Skeletal muscle satellite cell (primary cell): Measurements from ENCODE around the gene LHFPL5.
A peak's percentile ranks its signal among the peaks of the same experiment; 100 is the strongest.

ENCODE experiments used
- H3K27me3 ChIP-seq: 2 replicates; pipeline ENCODE4 v1.7.0; 2013; ENCODE audit warnings: low read length; ENCODE audit not compliant: control insufficient read depth, insufficient read depth
- H3K36me3 ChIP-seq: 2 replicates; pipeline ENCODE4 v1.7.0; 2013; ENCODE audit warnings: mild to moderate bottlenecking, control low read depth, low read length; ENCODE audit not compliant: insufficient read depth
- H3K4me1 ChIP-seq: 2 replicates; pipeline ENCODE4 v1.7.0; 2013; ENCODE audit warnings: low read length; ENCODE audit not compliant: control insufficient read depth, insufficient read depth
- H3K4me2 ChIP-seq: 2 replicates; pipeline ENCODE4 v1.7.0; 2013; ENCODE audit warnings: mild to moderate bottlenecking, low read length
- H3K4me3 ChIP-seq: 2 replicates; pipeline ENCODE4 v1.7.0; 2013; ENCODE audit warnings: low read length
- H3K9ac ChIP-seq: 2 replicates; pipeline ENCODE4 v1.7.0; 2013; ENCODE audit warnings: mild to moderate bottlenecking, low read depth, low read length, moderate library complexity
- H3K9me3 ChIP-seq: replicated peaks from 2 replicates; pipeline ENCODE4 v1.7.0; 2013; ENCODE audit warnings: mild to moderate bottlenecking, control low read depth, low read length

The LHFPL5 gene

DNA sequence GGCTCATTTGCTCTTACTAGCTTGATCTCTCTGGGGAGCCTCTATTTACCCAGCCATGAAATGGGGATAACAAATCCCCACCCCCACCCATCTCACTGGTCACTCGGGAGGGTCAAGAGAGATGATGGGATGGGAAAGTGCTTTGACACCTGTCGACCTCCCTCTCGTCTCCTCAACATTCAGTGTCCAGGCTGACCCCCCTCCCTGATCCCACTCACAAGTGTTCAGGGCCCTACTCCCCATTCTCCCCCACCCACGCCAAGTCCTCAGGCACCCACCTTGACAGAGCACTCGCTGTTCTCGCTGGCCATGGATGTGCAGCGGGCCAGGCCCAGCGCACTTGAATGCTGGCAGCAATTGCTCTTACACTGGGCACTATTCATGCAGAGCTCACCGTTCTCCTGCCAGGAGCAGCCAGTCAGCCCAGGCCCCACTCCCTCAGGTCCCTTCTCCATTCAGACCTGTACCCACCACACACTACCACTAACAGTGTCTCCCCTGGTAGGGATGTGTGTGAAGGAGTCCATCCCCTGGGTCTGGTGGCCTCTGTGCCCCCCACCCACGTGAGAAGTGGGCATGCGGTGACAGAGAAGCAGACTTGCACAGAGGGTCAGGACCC lies 9.6 kb upstream of the LHFPL5 start:
- Histone ChIP-seq H3K36me3 (no peaks in the 10 kb centered on the region), H3K9ac (no peak overlapping the region), H3K27me3 (peaks cover 63% of the 10 kb centered on the region), H3K4me1 (no peaks in the 10 kb centered on the region), H3K4me3 (no peak overlapping the region), H3K4me2 (no peak overlapping the region), H3K9me3 (no peaks in the 10 kb centered on the region)

GRCh38 chr6:35796236-35796635 lies 8.9 kb upstream of the LHFPL5 start:
- Histone ChIP-seq H3K4me3 (no peak overlapping the region), H3K9ac (no peak overlapping the region), H3K36me3 (no peaks in the 10 kb centered on the region), H3K4me1 (no peaks in the 10 kb centered on the region), H3K9me3 (no peaks in the 10 kb centered on the region), H3K4me2 (no peak overlapping the region), H3K27me3 (peaks cover 58% of the 10 kb centered on the region)

DNA sequence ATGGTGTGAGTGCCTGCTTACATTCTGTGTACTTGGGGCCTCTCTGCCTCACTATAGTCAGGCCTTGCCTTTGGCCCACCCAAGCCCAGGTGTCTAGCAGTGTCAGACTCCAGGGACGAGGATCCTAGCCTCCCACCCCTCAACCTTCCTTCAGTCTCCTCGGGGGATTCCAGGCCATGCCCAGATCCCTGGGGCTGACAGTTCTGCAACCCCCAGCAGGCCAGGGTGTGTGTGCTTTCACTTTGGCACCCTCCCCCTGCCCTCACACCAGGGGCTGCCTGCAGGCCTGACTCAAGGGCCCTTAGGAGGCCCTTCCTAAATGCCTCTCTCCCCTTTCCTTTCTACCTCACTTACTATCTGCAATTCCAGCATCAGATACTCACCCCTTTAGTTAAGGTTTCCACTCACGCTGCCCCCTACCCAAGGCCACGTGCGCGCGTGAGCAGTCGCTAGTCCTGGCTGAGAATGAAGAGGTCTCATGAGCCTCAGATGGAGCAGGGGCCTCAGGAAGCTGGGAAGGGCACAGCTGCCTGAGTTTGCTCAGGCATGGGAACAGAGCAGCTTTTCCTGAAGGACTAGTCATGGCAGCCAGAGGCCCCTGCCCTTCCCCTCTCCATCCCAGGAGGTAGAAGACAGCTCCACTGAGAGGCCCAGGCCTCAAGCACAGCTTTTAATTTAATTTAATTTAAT lies 7.2 kb upstream of the LHFPL5 start:
- Histone ChIP-seq H3K4me3 (no peak overlapping the region), H3K9me3 (no peaks in the 10 kb centered on the region), H3K9ac (no peak overlapping the region), H3K27me3 (peaks cover 48% of the 10 kb centered on the region), H3K4me1 (no peaks in the 10 kb centered on the region), H3K36me3 (no peaks in the 10 kb centered on the region), H3K4me2 (no peak overlapping the region)

- Histone ChIP-seq H3K9ac (no peak overlapping the region), H3K4me2 (no peak overlapping the region), H3K4me3 (no peak overlapping the region), H3K36me3 (no peaks in the 10 kb centered on the region), H3K27me3 (peaks cover 43% of the 10 kb centered on the region), H3K9me3 (no peaks in the 10 kb centered on the region), H3K4me1 (no peaks in the 10 kb centered on the region)
Measured at GRCh38 chr6:35798706-35799105, 6.4 kb upstream of the LHFPL5 start.

DNA sequence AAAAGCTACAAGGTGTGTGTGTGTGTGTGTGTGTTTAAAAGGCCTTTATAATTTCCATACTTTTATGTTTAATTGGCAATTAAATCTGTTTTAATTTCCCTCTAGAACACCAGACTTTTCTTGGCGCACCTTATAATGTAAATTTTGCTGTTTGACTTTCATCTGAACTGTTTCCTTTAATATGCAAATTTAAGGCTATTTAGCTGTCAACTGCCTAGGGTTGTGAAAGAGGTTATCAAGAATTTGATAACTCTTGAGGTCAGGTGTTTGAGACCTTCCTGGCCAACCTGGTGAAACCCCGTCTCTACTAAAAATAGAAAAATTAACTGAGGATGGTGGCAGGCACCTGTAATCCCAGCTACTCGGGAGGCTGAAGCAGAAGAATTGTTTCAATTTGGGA lies 4.0 kb upstream of the LHFPL5 start:
- H3K9ac ChIP-seq = no peak overlapping the region
- no peak overlapping the region for H3K4me3 ChIP-seq
- H3K9me3 ChIP-seq = no peaks in the 10 kb centered on the region
- no peak overlapping the region for H3K4me2 ChIP-seq
- peaks cover 3% of the 10 kb centered on the region for H3K4me1 ChIP-seq
- no peaks in the 10 kb centered on the region for H3K36me3 ChIP-seq
- H3K27me3 ChIP-seq = peaks cover 21% of the 10 kb centered on the region

- peaks cover 14% of the 10 kb centered on the region for H3K4me1 ChIP-seq
- H3K4me2 ChIP-seq = no peak overlapping the region
- no peaks in the 10 kb centered on the region for H3K9me3 ChIP-seq
- H3K27me3 ChIP-seq = peaks cover 13% of the 10 kb centered on the region
- no peak overlapping the region for H3K4me3 ChIP-seq
- H3K36me3 ChIP-seq = no peaks in the 10 kb centered on the region
- H3K9ac ChIP-seq = no peak overlapping the region
Measured at GRCh38 chr6:35808688-35809087, 3.5 kb downstream of the LHFPL5 start.

- H3K4me3 ChIP-seq = no peak overlapping the region
- H3K36me3 ChIP-seq = no peaks in the 10 kb centered on the region
- no peaks in the 10 kb centered on the region for H3K9me3 ChIP-seq
- no peak overlapping the region for H3K9ac ChIP-seq
- H3K4me2 ChIP-seq = no peak overlapping the region
- H3K27me3 ChIP-seq = peaks cover 13% of the 10 kb centered on the region
- H3K4me1 ChIP-seq = peaks cover 14% of the 10 kb centered on the region
Measured at GRCh38 chr6:35809809-35810208, 4.7 kb downstream of the LHFPL5 start.

DNA sequence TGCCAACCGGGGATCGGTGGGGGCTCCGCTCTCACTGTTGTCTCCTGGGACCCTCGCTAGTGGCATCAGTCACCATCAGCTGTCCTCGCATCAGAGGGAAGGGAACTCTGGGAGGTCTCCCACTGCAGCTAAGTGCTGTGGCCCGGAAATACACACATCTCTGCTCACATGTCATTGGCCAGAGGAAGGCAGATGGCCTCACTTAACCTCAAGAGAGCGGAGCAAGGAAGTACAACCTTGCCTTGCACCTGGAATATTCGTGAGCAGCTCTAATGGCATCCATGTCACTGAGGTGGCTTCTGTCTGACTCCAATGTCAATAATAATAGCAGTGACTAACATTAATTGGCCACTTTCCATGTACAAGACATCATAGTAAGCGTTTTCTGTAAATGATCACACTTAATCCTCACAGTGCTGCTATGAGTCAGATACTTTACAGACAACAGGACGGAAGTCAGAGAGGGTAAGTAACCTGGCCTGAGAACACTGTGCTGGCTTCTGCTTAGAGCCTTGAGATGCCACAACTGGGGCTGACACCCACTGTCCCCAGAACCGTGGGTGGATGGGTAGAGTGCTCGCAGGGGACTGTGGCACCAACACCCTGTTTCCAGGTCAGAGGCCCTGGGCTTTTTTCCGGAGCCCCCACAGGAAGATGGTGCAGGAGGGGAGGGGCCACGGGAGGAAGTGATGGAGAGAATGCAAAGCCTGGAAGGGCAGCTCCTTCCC lies 6.0 kb downstream of the LHFPL5 start:
- H3K4me3 ChIP-seq = peak overlapping the region; percentile 33
- peaks cover 11% of the 10 kb centered on the region for H3K4me1 ChIP-seq
- peak overlapping the region; percentile 42 for H3K4me2 ChIP-seq
- peaks cover 15% of the 10 kb centered on the region for H3K27me3 ChIP-seq
- H3K9ac ChIP-seq = no peak overlapping the region
- no peaks in the 10 kb centered on the region for H3K9me3 ChIP-seq
- H3K36me3 ChIP-seq = no peaks in the 10 kb centered on the region

DNA sequence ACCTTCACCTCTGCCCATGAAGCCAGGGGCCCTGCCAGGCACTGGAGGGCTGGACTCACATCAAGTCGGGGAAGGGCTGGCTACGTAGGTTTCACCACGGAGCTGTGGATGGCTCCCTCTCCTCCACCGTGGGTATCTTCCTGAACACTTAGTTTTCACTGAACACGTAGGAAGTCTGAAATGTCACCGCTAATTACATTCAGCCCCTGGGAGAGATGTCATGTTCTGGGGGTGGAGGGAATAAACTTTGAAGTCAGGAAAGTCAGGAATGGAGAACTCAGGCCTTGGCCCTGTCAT lies 6.5 kb downstream of the LHFPL5 start:
- Histone ChIP-seq H3K9ac (no peak overlapping the region), H3K36me3 (no peaks in the 10 kb centered on the region), H3K4me3 (peak overlapping the region; percentile 24), H3K4me1 (peaks cover 11% of the 10 kb centered on the region), H3K9me3 (no peaks in the 10 kb centered on the region), H3K27me3 (peaks cover 12% of the 10 kb centered on the region), H3K4me2 (peak overlapping the region; percentile 42)

GRCh38 chr6:35817515-35817914 lies 12.4 kb downstream of the LHFPL5 start:
- Histone ChIP-seq H3K4me2 (no peak overlapping the region), H3K36me3 (no peaks in the 10 kb centered on the region), H3K4me1 (no peaks in the 10 kb centered on the region), H3K9me3 (no peaks in the 10 kb centered on the region), H3K4me3 (no peak overlapping the region), H3K27me3 (peaks cover 8% of the 10 kb centered on the region), H3K9ac (no peak overlapping the region)

DNA sequence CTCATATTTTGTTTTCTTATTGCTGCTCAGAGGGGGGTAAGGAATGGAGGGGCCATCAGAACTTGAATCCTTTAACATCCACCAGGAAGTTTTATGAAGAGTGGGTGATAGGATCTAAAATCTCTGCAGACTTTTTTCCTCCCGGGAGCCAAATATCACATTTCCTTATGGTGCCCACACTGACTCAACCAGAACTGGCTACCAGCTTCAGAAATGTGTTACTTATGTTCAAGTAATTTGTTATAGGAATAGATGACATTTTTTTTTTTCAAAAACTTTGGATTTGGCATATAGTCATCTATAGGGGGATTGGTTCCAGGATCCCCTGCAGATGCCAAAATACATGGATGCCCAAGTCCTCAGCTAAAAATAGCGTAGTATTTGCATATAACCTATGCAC lies 18.4 kb downstream of the LHFPL5 start:
- H3K4me3 ChIP-seq = no peak overlapping the region
- H3K4me1 ChIP-seq = no peaks in the 10 kb centered on the region
- peaks cover 5% of the 10 kb centered on the region for H3K27me3 ChIP-seq
- H3K4me2 ChIP-seq = no peak overlapping the region
- no peaks in the 10 kb centered on the region for H3K9me3 ChIP-seq
- H3K9ac ChIP-seq = no peak overlapping the region
- H3K36me3 ChIP-seq = no peaks in the 10 kb centered on the region
